ENCODE measurements around the gene TTLL5. TPM values are rescaled to one million over a fixed set of nuclear protein-coding genes. Genes with fewer than 3 reads are reported as not detected.

Gene TTLL5
- total RNA-seq, 3 donors from 2014 or later (not counting 1 experiment from before 2014, with no cell fraction given), result 27.1 to 34.3 (median 32.5) TPM

GRCh38 chr14:75978249-75978731 is 317.2 kb downstream of the TTLL5 start:
- H3K4me3 ChIP-seq (ENCODE audit: low read length), result no peak overlapping the region
- H3K27ac ChIP-seq (ENCODE audit: low read length), result no peak overlapping the region
- no peak for TF ChIP-seq CTCF (IDR thresholded peaks at IDR 0.05)
- intact Hi-C loops (cut with micrococcal nuclease), result no loop called here
- Mint-ChIP-seq H3K27me3 (ENCODE audit: low read depth in 2 of 2) (no peaks in the 10 kb centered on the region), H3K27ac (peak overlapping the region in 1 of 2 donors; percentile 78), H3K4me3 (no peak overlapping the region), H3K36me3 (no peaks in the 10 kb centered on the region), H3K4me1 (peaks cover 37 to 38% of the 10 kb centered on the region in 2 donors), H3K9me3 (no peaks in the 10 kb centered on the region)
- no peaks in the 10 kb centered on the region for H3K9me3 ChIP-seq (ENCODE audit: control insufficient read depth, insufficient read depth, low read length)
- peak in 1 of 2 donors; percentile 51 for DNase-seq
- no peak for ATAC-seq
- H3K27me3 ChIP-seq (ENCODE audit: control insufficient read depth, insufficient read depth, low read length), result no peaks in the 10 kb centered on the region
- no peaks in the 10 kb centered on the region for H3K36me3 ChIP-seq (ENCODE audit: control insufficient read depth, insufficient read depth, low read length)
- WGBS (ENCODE audit: insufficient coverage), result 59% methylated on average over 10 of the region's 10 CpGs
- H3K4me1 ChIP-seq (ENCODE audit: control insufficient read depth, insufficient read depth, low read length), result peaks cover 34% of the 10 kb centered on the region

DNA sequence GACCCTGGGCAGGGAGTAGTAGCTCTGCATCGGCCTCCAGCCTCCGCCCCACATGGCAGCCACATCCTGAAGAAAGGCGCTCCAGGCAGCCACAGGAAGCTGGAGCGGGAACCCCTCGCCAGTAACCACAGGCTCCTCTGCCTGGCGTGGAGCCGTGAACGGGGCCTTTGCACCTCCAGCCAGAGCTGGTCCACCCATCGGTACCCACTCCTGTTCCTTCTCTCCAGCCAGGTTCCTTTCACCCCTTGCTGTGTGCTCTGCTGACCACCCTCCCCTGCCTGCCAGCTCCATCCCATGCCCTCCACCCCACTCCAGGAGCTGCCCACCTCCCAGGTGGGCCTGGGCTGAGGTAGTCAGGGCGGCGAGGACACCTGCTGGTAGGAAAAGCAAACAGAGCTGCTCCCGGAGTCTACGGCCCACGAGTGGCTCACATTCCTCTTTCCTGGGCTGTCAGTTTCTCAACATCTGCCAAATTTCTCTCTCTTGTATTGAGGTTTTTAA is 318.1 kb downstream of the TTLL5 start:
- H3K4me3 ChIP-seq (ENCODE audit: low read length), result no peak overlapping the region
- H3K36me3 Mint-ChIP-seq, result no peaks in the 10 kb centered on the region
- H3K27ac Mint-ChIP-seq, result peak overlapping the region in 1 of 2 donors; percentile 78
- H3K27me3 ChIP-seq (ENCODE audit: control insufficient read depth, insufficient read depth, low read length), result no peaks in the 10 kb centered on the region
- H3K4me3 Mint-ChIP-seq, result no peak overlapping the region
- no peaks in the 10 kb centered on the region for H3K9me3 Mint-ChIP-seq
- ATAC-seq, result no peak
- H3K36me3 ChIP-seq (ENCODE audit: control insufficient read depth, insufficient read depth, low read length), result no peaks in the 10 kb centered on the region
- peaks cover 34% of the 10 kb centered on the region for H3K4me1 ChIP-seq (ENCODE audit: control insufficient read depth, insufficient read depth, low read length)
- H3K27me3 Mint-ChIP-seq (ENCODE audit: low read depth in 2 of 2), result no peaks in the 10 kb centered on the region
- no peaks in the 10 kb centered on the region for H3K9me3 ChIP-seq (ENCODE audit: control insufficient read depth, insufficient read depth, low read length)
- 21% methylated on average over 14 of the region's 14 CpGs for WGBS (ENCODE audit: insufficient coverage)
- peaks cover 37 to 38% of the 10 kb centered on the region in 2 donors for H3K4me1 Mint-ChIP-seq
- no peak for TF ChIP-seq CTCF (IDR thresholded peaks at IDR 0.05)
- intact Hi-C loops (cut with micrococcal nuclease), result no loop called here
- peak in 1 of 2 donors; percentile 52 for DNase-seq
- H3K27ac ChIP-seq (ENCODE audit: low read length), result no peak overlapping the region

- 93% methylated on average over 27 of the region's 27 CpGs for WGBS (ENCODE audit: insufficient coverage)
- Histone ChIP-seq H3K9me3 (ENCODE audit: control insufficient read depth, insufficient read depth, low read length) (no peaks in the 10 kb centered on the region), H3K4me3 (ENCODE audit: low read length) (no peak overlapping the region), H3K4me1 (ENCODE audit: control insufficient read depth, insufficient read depth, low read length) (peaks cover 34% of the 10 kb centered on the region), H3K36me3 (ENCODE audit: control insufficient read depth, insufficient read depth, low read length) (no peaks in the 10 kb centered on the region), H3K27ac (ENCODE audit: low read length) (no peak overlapping the region), H3K27me3 (ENCODE audit: control insufficient read depth, insufficient read depth, low read length) (no peaks in the 10 kb centered on the region)
- H3K36me3 Mint-ChIP-seq, result no peaks in the 10 kb centered on the region
- H3K27ac Mint-ChIP-seq, result peak overlapping the region in 1 of 2 donors; percentile 93
- no peak for ATAC-seq
- no peaks in the 10 kb centered on the region for H3K9me3 Mint-ChIP-seq
- DNase-seq, result peak in 1 of 2 donors; percentile 3
- no peaks in the 10 kb centered on the region for H3K27me3 Mint-ChIP-seq (ENCODE audit: low read depth in 2 of 2)
- peaks cover 37 to 38% of the 10 kb centered on the region in 2 donors for H3K4me1 Mint-ChIP-seq
- no peak for TF ChIP-seq CTCF (IDR thresholded peaks at IDR 0.05)
- H3K4me3 Mint-ChIP-seq, result peak overlapping the region; percentile 6
- intact Hi-C loops (cut with micrococcal nuclease), result no loop called here
Observed at GRCh38 chr14:75979648-75980565, 318.9 kb downstream of the TTLL5 start.

Measured in natural killer cell (primary cell).